ENCODE data around the gene COX4I1. TPM values are rescaled to one million over a fixed set of nuclear protein-coding genes. Genes with fewer than 3 reads are reported as not detected.

Gene COX4I1
- total and polyA plus RNA-seq, 2 of the 8 experiments (the other 6 are each of a cell fraction or from before 2014, with no cell fraction given): 507 to 707 TPM

GRCh38 chr16:85750827-85751697 lies 48.4 kb upstream of the COX4I1 start, which contains the start of gene C16orf74:
Gene C16orf74, minus strand, starts transcription at chr16:85751096. Its CDS starts 15,879 bp downstream, at chr16:85735217.
- Histone ChIP-seq H2BK15ac (ENCODE audit: low read length) (peak within 1 kb of the TSS; percentile 21; the same call in 1 of the 2 replicates), H2BK5ac (ENCODE audit: low read depth, low read length) (peak within 1 kb of the TSS; percentile 24; the same call in 1 of the 2 replicates), H3K23me2 (ENCODE audit: low read depth, low read length) (peaks cover 4% of the 10 kb centered on the region; the same call in 1 of the 2 replicates), H3K18ac (ENCODE audit: extremely low read depth, low read length) (peak within 1 kb of the TSS; percentile 5), H3K4me1 (replicated peaks in 1 of 4; ENCODE audit: control insufficient read depth in 3 of 4, insufficient read depth in 4 of 4, low read length in 3 of 4) (peaks cover 0 to 39% (median 30%) of the 10 kb centered on the region in 4 experiments; a peak in 6 of 7 replicates), H3K36me3 (ENCODE audit: control insufficient read depth in 2 of 4, insufficient read depth in 4 of 4, low read length in 3 of 4) (no peaks in the 10 kb centered on the region), H3K4ac (replicated peaks; ENCODE audit: insufficient read length, low read depth, low read length) (peak within 1 kb of the TSS; percentile 36), H3K27ac (ENCODE audit: low read depth, low read length) (no peak within 1 kb of the TSS), H3K4me2 (ENCODE audit: insufficient read depth in 1 of 2, low read depth in 2 of 2, low read length in 2 of 2) (peak within 1 kb of the TSS; percentile 80 to 83), H3K14ac (ENCODE audit: insufficient read length) (no peak within 1 kb of the TSS), H2AK5ac (ENCODE audit: low read depth, low read length) (no peak within 1 kb of the TSS), H3K56ac (replicated peaks; ENCODE audit: insufficient read length, low read depth, low read length) (peak within 1 kb of the TSS; percentile 54), H2BK12ac (ENCODE audit: low read depth, low read length) (no peak within 1 kb of the TSS), H3K27me3 (replicated peaks in 1 of 4; ENCODE audit: control insufficient read depth in 3 of 4, extremely low read depth in 1 of 4, insufficient read depth in 3 of 4, low read length in 3 of 4) (peaks cover 3 to 34% (median 22%) of the 10 kb centered on the region in 4 experiments), H3K9me3 (ENCODE audit: insufficient read depth in 2 of 2, low read depth in 1 of 2, low read length in 1 of 2) (no peaks in the 10 kb centered on the region), H4K91ac (replicated peaks; ENCODE audit: insufficient read length, low read length) (peak within 1 kb of the TSS; percentile 31), H2BK20ac (ENCODE audit: low read length) (peak within 1 kb of the TSS; percentile 61; the same call in 1 of the 2 replicates), H4K20me1 (replicated peaks in 1 of 2; ENCODE audit: control insufficient read depth in 1 of 2, insufficient read depth in 2 of 2, low read length in 2 of 2) (peaks cover 0 to 3% of the 10 kb centered on the region in 2 experiments), H3K79me1 (ENCODE audit: low read depth, low read length) (no peaks in the 10 kb centered on the region), H4K5ac (ENCODE audit: insufficient read length, low read depth, low read length) (no peak within 1 kb of the TSS), H3K79me2 (ENCODE audit: control insufficient read depth in 1 of 2, insufficient read depth in 2 of 2, low read length in 2 of 2) (no peaks in the 10 kb centered on the region), H4K8ac (ENCODE audit: extremely low read depth, insufficient read depth, low read length) (peak within 1 kb of the TSS; percentile 53), H2BK120ac (replicated peaks; ENCODE audit: low read depth, low read length) (no peak within 1 kb of the TSS), H2AFZ (ENCODE audit: low read length) (peak within 1 kb of the TSS; percentile 43; the same call in 1 of the 2 replicates), H3K4me3 (ENCODE audit: extremely low read depth in 1 of 4, insufficient read depth in 2 of 4, low read depth in 3 of 4, low read length in 4 of 4) (peak within 1 kb of the TSS; percentile 38 to 71 (median 60)), H3K23ac (ENCODE audit: insufficient read length) (no peak within 1 kb of the TSS), H3K9ac (replicated peaks in 1 of 4; ENCODE audit: extremely low read depth in 1 of 4, low read depth in 3 of 4, low read length in 3 of 4) (no peak within 1 kb of the TSS)
- POLR2A ChIA-PET (ENCODE audit: partially characterized antibody): interaction anchor here (0.6 to 1.2 kb wide), 3 partner anchors 35 to 49 kb away, joined by 3 read pairs; no protein-coding TSS in a partner anchor
- CTCF ChIA-PET (ENCODE audit: partially characterized antibody): interaction anchor here (1.1 to 1.8 kb wide), 4 partner anchors 23 to 260 kb away, joined by 3 to 6 read pairs (median 4); no protein-coding TSS in a partner anchor
- 17% methylated on average over 17 of the region's 96 CpGs; no CpG with 5 or more reads in 1 of the 2 experiments for WGBS, 2 experiments (ENCODE audit: extremely low coverage in 1 of 2, insufficient coverage in 1 of 2, insufficient read length in 1 of 2, insufficient replicate concordance in 2 of 2, low coverage in 1 of 2, low lambda C conversion rate in 2 of 2, missing lambda C conversion rate in 1 of 2)
- FAIRE-seq (no peak), DNase-seq (ENCODE audit: low read depth in 1 of 2, low spot score in 2 of 2) (no peak)
- TF ChIP-seq EZH2 (IDR thresholded peaks at IDR 0.05; ENCODE audit: low read depth, low read length, severe bottlenecking) (peak; percentile 19), SUZ12 (IDR thresholded peaks at IDR 0.05; ENCODE audit: low read length) (0 out of 2 replicates have a peak, but pooled peaks have one; percentile 10)
